H1 (cell line): Measurements from ENCODE around the gene APOBEC3H.

ENCODE experiments used
- CTCF ChIP-seq, 3 experiments: IDR thresholded peaks; 1 replicate in 2 of 3; 2 replicates in 1 of 3; pipeline versions ENCODE4 v1.5.1 to v1.6.1; 2011; ENCODE audit warnings: low read length in 3 of 3, mild to moderate bottlenecking in 3 of 3, inconsistent platforms in 2 of 3, low read depth in 1 of 3, moderate library complexity in 1 of 3; ENCODE audit not compliant: insufficient read depth in 1 of 3; ENCODE audit errors: control extremely low read depth in 1 of 3
- HDAC2 ChIP-seq, 2 experiments: fragments of 300-600 bp in 1 of 2; sonication (generic) in 1 of 2; IDR thresholded peaks; 2 replicates each; pipeline ENCODE4 v1.6.1; 2011 to 2012; ENCODE audit warnings: low read depth in 2 of 2, low read length in 2 of 2, mild to moderate bottlenecking in 2 of 2, moderate library complexity in 2 of 2, borderline replicate concordance in 1 of 2, inconsistent platforms in 1 of 2
- RAD21 ChIP-seq, 2 experiments: IDR thresholded peaks in 1 of 2; conservative IDR thresholded peaks in 1 of 2; 2 replicates each; pipeline ENCODE4 v1.6.1; 2011; ENCODE audit warnings: low read depth in 2 of 2, low read length in 2 of 2, improper control_type of control experiment in 1 of 2, inconsistent platforms in 1 of 2, mild to moderate bottlenecking in 1 of 2, moderate library complexity in 1 of 2
- SP1 ChIP-seq: IDR thresholded peaks from 2 replicates; pipeline ENCODE4 v1.6.1; 2011; ENCODE audit warnings: low read depth, low read length
- YY1 ChIP-seq: IDR thresholded peaks from 2 replicates; pipeline ENCODE4 v1.6.1; 2011; ENCODE audit warnings: low read depth, mild to moderate bottlenecking, low read length

DNA sequence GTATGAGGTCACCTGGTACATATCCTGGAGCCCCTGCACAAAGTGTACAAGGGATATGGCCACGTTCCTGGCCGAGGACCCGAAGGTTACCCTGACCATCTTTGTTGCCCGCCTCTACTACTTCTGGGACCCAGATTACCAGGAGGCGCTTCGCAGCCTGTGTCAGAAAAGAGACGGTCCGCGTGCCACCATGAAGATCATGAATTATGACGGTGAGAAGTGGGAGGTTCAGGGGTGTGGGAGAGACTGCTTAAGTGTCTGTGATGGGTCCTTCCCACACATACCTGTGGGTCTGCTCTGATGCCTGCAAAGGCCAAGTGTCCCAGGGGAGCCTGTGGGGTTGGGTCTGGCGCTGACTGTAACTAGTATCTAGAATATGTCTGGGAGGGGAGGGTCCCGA, 16.0 kb upstream of the APOBEC3H start:
- TF ChIP-seq HDAC2 (IDR thresholded peaks at IDR 0.05; ENCODE audit: borderline replicate concordance in 1 of 2, low read depth in 2 of 2, low read length in 2 of 2) (no peak), SP1 (no peak), RAD21 (IDR thresholded peaks at IDR 0.05 in 1 of 2, conservative IDR thresholded peaks at IDR 0.05 in 1 of 2; ENCODE audit: low read depth in 2 of 2, low read length in 2 of 2) (no peak), YY1 (no peak), CTCF (IDR thresholded peaks at IDR 0.05; ENCODE audit: control extremely low read depth in 1 of 3, insufficient read depth in 1 of 3, low read depth in 1 of 3, low read length in 3 of 3) (no peak)
